ENCODE results near the gene TNFRSF12A. TPM values are rescaled to one million over a fixed set of nuclear protein-coding genes. Genes with fewer than 3 reads are reported as not detected.

TNFRSF12A gene
- total and polyA plus RNA-seq, 9 of the 15 experiments (the other 6 are each of a cell fraction or from before 2014, with no cell fraction given): 0.41 to 61.8 (median 26.5) TPM

DNA sequence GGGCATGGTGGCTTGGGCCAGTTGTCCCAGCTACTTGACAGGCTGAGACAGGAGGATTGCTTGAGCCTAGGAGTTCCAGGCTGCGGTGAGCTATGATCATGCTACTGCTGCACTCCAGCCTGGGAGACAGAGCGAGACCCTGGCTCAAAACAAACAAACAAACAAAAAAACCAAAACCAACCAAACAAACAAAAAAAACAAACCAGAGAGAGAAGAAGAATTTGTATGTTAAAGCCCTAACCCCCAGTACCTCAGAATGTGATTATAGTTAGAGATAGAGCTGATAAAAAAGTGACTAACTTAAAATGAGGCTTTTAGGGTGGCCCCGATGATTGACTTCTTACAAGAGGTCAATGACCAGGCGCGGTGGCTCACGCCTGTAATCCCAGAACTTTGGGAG, 24.5 kb downstream of the TNFRSF12A start:
- intact Hi-C loops (cut with micrococcal nuclease) (no loop called here), in situ Hi-C loops (cut with MboI) (no loop called here)
- DNase-seq (ENCODE audit: extremely low read depth in 1 of 4, low spot score in 3 of 4): no peak
- Histone ChIP-seq H2AFZ (ENCODE audit: low read depth, low read length) (no peak overlapping the region), H3K9ac (ENCODE audit: insufficient read depth in 1 of 2, low read depth in 2 of 2, low read length in 2 of 2) (no peak overlapping the region), H3K9me1 (ENCODE audit: control insufficient read depth, insufficient read depth, low read length) (no peaks in the 10 kb centered on the region), H4K20me1 (replicated peaks; ENCODE audit: control insufficient read depth, insufficient read depth, low read length) (no peaks in the 10 kb centered on the region; the same call in 1 of the 2 replicates), H3K27ac (ENCODE audit: extremely low read depth, low read depth, low read length) (no peak overlapping the region), H3K9me3 (replicated peaks; ENCODE audit: control insufficient read depth, insufficient read depth, low read depth, low read length) (no peaks in the 10 kb centered on the region), H3K4me1 (replicated peaks in 1 of 2; ENCODE audit: control insufficient read depth in 2 of 2, insufficient read depth in 2 of 2, low read length in 2 of 2) (peaks cover 3 to 21% of the 10 kb centered on the region in 2 experiments; a peak in 3 of 5 replicates), H3K4me2 (ENCODE audit: insufficient read depth, low read length) (no peak overlapping the region), H3K27me3 (ENCODE audit: control insufficient read depth in 2 of 2, insufficient read depth in 2 of 2, low read length in 2 of 2) (peaks cover 25 to 63% of the 10 kb centered on the region in 2 experiments; a peak in 4 of 5 replicates), H3K36me3 (ENCODE audit: control insufficient read depth, insufficient read depth, low read length) (no peaks in the 10 kb centered on the region), H3K79me2 (ENCODE audit: control insufficient read depth, insufficient read depth, low read length) (no peaks in the 10 kb centered on the region), H3K4me3 (no peak overlapping the region)
- FAIRE-seq: no peak
- TF ChIP-seq CBX8 (IDR thresholded peaks at IDR 0.05; ENCODE audit: borderline replicate concordance, extremely low read depth, low read depth, low read length, poor library complexity, severe bottlenecking): peak; percentile 39
- peak; percentile 87 for TF ChIP-seq CBX2 (IDR thresholded peaks at IDR 0.05; ENCODE audit: insufficient read depth, low read length, poor library complexity, severe bottlenecking)
- no peak for TF ChIP-seq MCM5 (IDR thresholded peaks at IDR 0.05; ENCODE audit: low read depth)
- WGBS (ENCODE audit: insufficient coverage, low coverage, missing lambda C conversion rate): 22% methylated on average over 6 of the region's 6 CpGs
- no peak for ATAC-seq
- POLR2A ChIA-PET: interaction anchor here (1.8 to 2.6 kb wide), 2 partner anchors 10 to 14 kb away, joined by 4 to 7 read pairs; no protein-coding TSS in a partner anchor
- no TSS peak for BruUV-seq (replicated peaks)
- CTCF ChIA-PET (ENCODE audit: low intra/inter-chr PET ratio): no interaction called here

Measured in K562 (cell line).